ENCODE measurements around the gene SMTNL2.
"Not testable (repeated sequence)": the region's sequence is repeated elsewhere in the genome, so short reads cannot be mapped to it uniquely, and the experiment has no call there.

The SMTNL2 gene

GRCh38 chr17:4560837-4561256, 23.5 kb upstream of the SMTNL2 start:
- no peak for DNase-seq

GRCh38 chr17:4562015-4562969, 22.0 kb upstream of the SMTNL2 start:
- DNase-seq = no peak

- DNase-seq = peak; percentile 65
Measured at GRCh38 chr17:4565209-4566141, 18.9 kb upstream of the SMTNL2 start.

GRCh38 chr17:4566785-4567184, 17.5 kb upstream of the SMTNL2 start:
- peak; percentile 37 for DNase-seq

GRCh38 chr17:4569591-4569990, 14.7 kb upstream of the SMTNL2 start:
- DNase-seq = no peak

- DNase-seq = no peak
Measured at GRCh38 chr17:4572131-4572530, 12.2 kb upstream of the SMTNL2 start.

GRCh38 chr17:4573115-4573514, 11.2 kb upstream of the SMTNL2 start:
- no peak for DNase-seq

GRCh38 chr17:4573669-4574068, 10.7 kb upstream of the SMTNL2 start:
- DNase-seq = peak; percentile 85

GRCh38 chr17:4574448-4575045, 9.8 kb upstream of the SMTNL2 start:
- DNase-seq = no peak

- no peak for DNase-seq
Measured at GRCh38 chr17:4576161-4576558, 8.2 kb upstream of the SMTNL2 start.

GRCh38 chr17:4576729-4577322, 7.5 kb upstream of the SMTNL2 start:
- DNase-seq = no peak

GRCh38 chr17:4577386-4577993, 6.8 kb upstream of the SMTNL2 start:
- no peak for DNase-seq

GRCh38 chr17:4578349-4578748, 6.0 kb upstream of the SMTNL2 start:
- not testable (repeated sequence) for DNase-seq

- DNase-seq = no peak
Measured at GRCh38 chr17:4579678-4580077, 4.7 kb upstream of the SMTNL2 start.

GRCh38 chr17:4580291-4580690, 4.0 kb upstream of the SMTNL2 start:
- no peak for DNase-seq

- no peak for DNase-seq
Measured at GRCh38 chr17:4582101-4582501, 2.2 kb upstream of the SMTNL2 start.

GRCh38 chr17:4582691-4583090, 1.6 kb upstream of the SMTNL2 start:
- no peak for DNase-seq

GRCh38 chr17:4583206-4583605, 1.1 kb upstream of the SMTNL2 start:
- DNase-seq = no peak

- DNase-seq = no peak
Measured at GRCh38 chr17:4583782-4584100, 588 bp upstream of the SMTNL2 start.

- no peak for DNase-seq
Measured at GRCh38 chr17:4584917-4585637, 748 bp downstream of the SMTNL2 start.

GRCh38 chr17:4585638-4585994, 1.3 kb downstream of the SMTNL2 start:
- DNase-seq = no peak

GRCh38 chr17:4586043-4586442, 1.7 kb downstream of the SMTNL2 start:
- DNase-seq = no peak
